Measurements from ENCODE around the gene CENPU.

DNA sequence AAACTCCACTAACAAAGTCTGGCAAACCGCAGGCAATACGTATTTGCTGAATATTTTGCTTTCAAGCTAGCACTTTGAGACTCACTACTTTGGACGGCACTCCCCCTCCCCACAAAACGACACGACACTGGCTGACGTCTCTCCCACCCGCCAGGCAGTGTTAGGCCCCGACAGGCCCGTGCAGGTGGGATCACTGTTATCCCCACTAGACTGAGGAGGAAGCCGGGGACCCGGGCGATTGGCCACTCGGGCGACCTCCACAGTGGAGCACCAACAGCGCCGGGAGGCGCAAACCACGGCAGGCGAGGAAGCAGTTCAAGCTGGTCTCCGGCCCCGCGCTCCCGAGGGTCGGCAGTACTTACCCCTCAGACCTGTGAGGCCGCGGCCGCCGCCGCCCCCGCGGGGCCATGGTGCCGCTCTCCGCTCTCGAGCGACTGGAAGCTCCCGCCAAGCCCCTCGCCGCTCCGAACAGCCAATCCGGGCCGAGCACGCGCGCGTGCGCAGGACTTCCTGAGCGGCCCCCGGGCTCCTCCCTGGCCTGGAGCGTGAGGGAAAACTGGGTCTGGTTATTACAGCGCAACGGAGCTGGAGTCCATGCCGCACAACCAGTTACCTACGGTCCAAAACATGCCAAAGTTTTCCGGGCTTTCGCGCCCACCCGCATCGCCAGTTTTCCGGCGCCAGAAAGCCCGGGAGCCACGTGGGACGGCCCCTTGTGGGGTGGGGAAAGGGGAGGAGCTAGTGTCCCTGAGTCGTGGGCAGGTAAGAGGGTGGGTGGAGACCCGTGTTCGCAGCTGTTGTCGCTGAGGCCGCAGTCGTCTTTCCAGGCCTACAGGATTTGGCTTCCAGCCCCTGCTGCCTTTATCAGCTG is at the start of gene CENPU:
- TF ChIP-seq CTCF (IDR thresholded peaks at IDR 0.05; ENCODE audit: insufficient read depth, low read length) (no peak), GABPA (IDR thresholded peaks at IDR 0.05; ENCODE audit: low read depth) (peak; percentile 57)
- TF ChIP-seq, protein P1, sequence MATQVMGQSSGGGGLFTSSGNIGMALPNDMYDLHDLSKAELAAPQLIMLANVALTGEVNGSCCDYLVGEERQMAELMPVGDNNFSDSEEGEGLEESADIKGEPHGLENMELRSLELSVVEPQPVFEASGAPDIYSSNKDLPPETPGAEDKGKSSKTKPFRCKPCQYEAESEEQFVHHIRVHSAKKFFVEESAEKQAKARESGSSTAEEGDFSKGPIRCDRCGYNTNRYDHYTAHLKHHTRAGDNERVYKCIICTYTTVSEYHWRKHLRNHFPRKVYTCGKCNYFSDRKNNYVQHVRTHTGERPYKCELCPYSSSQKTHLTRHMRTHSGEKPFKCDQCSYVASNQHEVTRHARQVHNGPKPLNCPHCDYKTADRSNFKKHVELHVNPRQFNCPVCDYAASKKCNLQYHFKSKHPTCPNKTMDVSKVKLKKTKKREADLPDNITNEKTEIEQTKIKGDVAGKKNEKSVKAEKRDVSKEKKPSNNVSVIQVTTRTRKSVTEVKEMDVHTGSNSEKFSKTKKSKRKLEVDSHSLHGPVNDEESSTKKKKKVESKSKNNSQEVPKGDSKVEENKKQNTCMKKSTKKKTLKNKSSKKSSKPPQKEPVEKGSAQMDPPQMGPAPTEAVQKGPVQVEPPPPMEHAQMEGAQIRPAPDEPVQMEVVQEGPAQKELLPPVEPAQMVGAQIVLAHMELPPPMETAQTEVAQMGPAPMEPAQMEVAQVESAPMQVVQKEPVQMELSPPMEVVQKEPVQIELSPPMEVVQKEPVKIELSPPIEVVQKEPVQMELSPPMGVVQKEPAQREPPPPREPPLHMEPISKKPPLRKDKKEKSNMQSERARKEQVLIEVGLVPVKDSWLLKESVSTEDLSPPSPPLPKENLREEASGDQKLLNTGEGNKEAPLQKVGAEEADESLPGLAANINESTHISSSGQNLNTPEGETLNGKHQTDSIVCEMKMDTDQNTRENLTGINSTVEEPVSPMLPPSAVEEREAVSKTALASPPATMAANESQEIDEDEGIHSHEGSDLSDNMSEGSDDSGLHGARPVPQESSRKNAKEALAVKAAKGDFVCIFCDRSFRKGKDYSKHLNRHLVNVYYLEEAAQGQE (IDR thresholded peaks at IDR 0.05; ENCODE audit: insufficient replicate concordance, low read depth): peak; percentile 52
